Measurements from ENCODE around the gene POLD2. TPM values are rescaled to one million over a fixed set of nuclear protein-coding genes. Genes with fewer than 3 reads are reported as not detected.

POLD2 gene
- total and polyA plus RNA-seq, 2 of the 8 experiments (the other 6 are each of a cell fraction or from before 2014, with no cell fraction given): 148 to 214 TPM

- no peak for TF ChIP-seq SP4 (IDR thresholded peaks at IDR 0.05; ENCODE audit: low read length)
- no peak for TF ChIP-seq SIX5 (IDR thresholded peaks at IDR 0.05; ENCODE audit: low read depth, low read length)
- no peak for TF ChIP-seq NRF1 (IDR thresholded peaks at IDR 0.05; ENCODE audit: low read depth, low read length)
Observed at GRCh38 chr7:44112231-44112996, 10.9 kb downstream of the POLD2 start (continued).

Data from H1 (cell line).